ENCODE measurements around the gene MTOR.

MTOR gene

GRCh38 chr1:11266268-11267074, 4.1 kb upstream of the MTOR start:
- DNase-seq (ENCODE audit: low read depth): no peak
- H3K4me3 ChIP-seq (replicated peaks; ENCODE audit: low read depth, low read length): no peak overlapping the region
- TF ChIP-seq CTCF (IDR thresholded peaks at IDR 0.05; ENCODE audit: low read length, missing control alignments): no peak

- no peak for TF ChIP-seq CTCF (IDR thresholded peaks at IDR 0.05; ENCODE audit: low read length, missing control alignments)
- H3K4me3 ChIP-seq (replicated peaks; ENCODE audit: low read depth, low read length): no peak overlapping the region
Measured at GRCh38 chr1:11256299-11256698, 6.1 kb downstream of the MTOR start.

GRCh38 chr1:11253226-11253625, 9.1 kb downstream of the MTOR start:
- no peak for DNase-seq (ENCODE audit: low read depth)
- no peak overlapping the region for H3K4me3 ChIP-seq (replicated peaks; ENCODE audit: low read depth, low read length)
- TF ChIP-seq CTCF (IDR thresholded peaks at IDR 0.05; ENCODE audit: low read length, missing control alignments): no peak

More at GRCh38 chr1:11256299-11256698, 6.1 kb downstream of the MTOR start:
- no peak for DNase-seq (ENCODE audit: low read depth)

GRCh38 chr1:11252538-11252937, 9.8 kb downstream of the MTOR start:
- TF ChIP-seq CTCF (IDR thresholded peaks at IDR 0.05; ENCODE audit: low read length, missing control alignments): no peak
- no peak for DNase-seq (ENCODE audit: low read depth)

GRCh38 chr1:11248169-11248568, 14.2 kb downstream of the MTOR start:
- no peak for TF ChIP-seq CTCF (IDR thresholded peaks at IDR 0.05; ENCODE audit: low read length, missing control alignments)
- no peak for DNase-seq (ENCODE audit: low read depth)
- no peak overlapping the region for H3K4me3 ChIP-seq (replicated peaks; ENCODE audit: low read depth, low read length)

More at GRCh38 chr1:11252538-11252937, 9.8 kb downstream of the MTOR start:
- H3K4me3 ChIP-seq (replicated peaks; ENCODE audit: low read depth, low read length): no peak overlapping the region

- no peak for DNase-seq (ENCODE audit: low read depth)
- no peak overlapping the region for H3K4me3 ChIP-seq (replicated peaks; ENCODE audit: low read depth, low read length)
- TF ChIP-seq CTCF (IDR thresholded peaks at IDR 0.05; ENCODE audit: low read length, missing control alignments): no peak
Measured at GRCh38 chr1:11245904-11246719, 16.2 kb downstream of the MTOR start.
